Measurements from ENCODE around the gene KBTBD8. TPM values are rescaled to one million over a fixed set of nuclear protein-coding genes. Genes with fewer than 3 reads are reported as not detected.

The KBTBD8 gene
- total and polyA plus RNA-seq, 2 donors (not counting 1 experiment from before 2014, with no cell fraction given): 27.6 to 31.6 TPM

GRCh38 chr3:67011414-67012131 is 13.5 kb downstream of the KBTBD8 start:
- Histone ChIP-seq H3K27ac (ENCODE audit: low read length in 2 of 2) (peak overlapping the region in 1 of 2 donors; percentile 42), H3K9me3 (ENCODE audit: control extremely low read depth in 1 of 3, control insufficient read depth in 2 of 3, insufficient read depth in 1 of 3, low read length in 2 of 3) (no peaks in the 10 kb centered on the region), H3K4me1 (ENCODE audit: control insufficient read depth in 2 of 2, insufficient read depth in 2 of 2, low read length in 2 of 2) (peaks cover 16 to 22% of the 10 kb centered on the region in 2 donors), H3K79me2 (ENCODE audit: control insufficient read depth, insufficient read depth, low read length) (peaks cover 70% of the 10 kb centered on the region), H3K9ac (ENCODE audit: low read length) (no peak overlapping the region), H2AFZ (ENCODE audit: insufficient read depth, low read depth, low read length, poor library complexity, severe bottlenecking) (no peak overlapping the region), H3K4me3 (ENCODE audit: control extremely low read depth in 1 of 5, extremely low read depth in 1 of 5, insufficient read depth in 1 of 5, low read depth in 2 of 5, low read length in 4 of 5) (no peak overlapping the region), H3K27me3 (replicated peaks in 1 of 4; ENCODE audit: control extremely low read depth in 1 of 4, control insufficient read depth in 3 of 4, insufficient read depth in 4 of 4, low read length in 3 of 4) (no peaks in the 10 kb centered on the region), H3K4me2 (replicated peaks; ENCODE audit: low read depth, low read length, poor library complexity, severe bottlenecking) (no peak overlapping the region), H3K36me3 (replicated peaks in 1 of 2; ENCODE audit: control extremely low read depth in 1 of 2, control insufficient read depth in 1 of 2, extremely low read depth in 1 of 2, insufficient read depth in 2 of 2, low read length in 1 of 2) (peaks cover 21 to 49% of the 10 kb centered on the region in 2 experiments), H4K20me1 (ENCODE audit: control insufficient read depth, insufficient read depth, low read length, poor library complexity, severe bottlenecking) (peaks cover 11% of the 10 kb centered on the region)
- TF ChIP-seq EZH2 (IDR thresholded peaks at IDR 0.05; ENCODE audit: borderline replicate concordance, insufficient read depth, low read depth, low read length, poor library complexity, severe bottlenecking): no peak
- TF ChIP-seq CTCF (IDR thresholded peaks at IDR 0.05): no peak
- CTCF ChIA-PET: interaction anchor here (1.0 to 2.0 kb wide), 3 partner anchors 11 to 102 kb away, joined by 3 to 4 read pairs (median 4); no protein-coding TSS in a partner anchor
- no peak for ATAC-seq (ENCODE audit: low read depth)
- no peak for DNase-seq
- Mint-ChIP-seq H3K4me1 (peaks cover 68% of the 10 kb centered on the region), H3K27ac (peak overlapping the region; percentile 38), H3K4me3 (no peak overlapping the region), H3K27me3 (no peaks in the 10 kb centered on the region), H3K9me3 (ENCODE audit: insufficient read depth) (peaks cover 2% of the 10 kb centered on the region)
- POLR2A ChIA-PET: no interaction called here
- 99% methylated on average over 4 of the region's 6 CpGs for WGBS (ENCODE audit: insufficient coverage)
- intact Hi-C loops (cut with micrococcal nuclease): loop anchor here (1.0 kb wide), 1 partner anchor 8 kb away; no protein-coding TSS in a partner anchor

GRCh38 chr3:67012564-67012963 is 14.5 kb downstream of the KBTBD8 start:
- no peaks in the 10 kb centered on the region for H3K27me3 ChIP-seq (replicated peaks in 1 of 4; ENCODE audit: control extremely low read depth in 1 of 4, control insufficient read depth in 3 of 4, insufficient read depth in 4 of 4, low read length in 3 of 4)
- H3K27ac ChIP-seq (ENCODE audit: low read length in 2 of 2): peak overlapping the region in 1 of 2 donors; percentile 42
- Mint-ChIP-seq H3K4me3 (no peak overlapping the region), H3K27ac (no peak overlapping the region), H3K4me1 (peaks cover 69% of the 10 kb centered on the region), H3K27me3 (no peaks in the 10 kb centered on the region), H3K9me3 (ENCODE audit: insufficient read depth) (peaks cover 2% of the 10 kb centered on the region)
- ChIA-PET POLR2A (interaction anchor here (0.6 kb wide), 2 partner anchors 22 to 98 kb away, joined by 3 to 6 read pairs; no protein-coding TSS in a partner anchor), CTCF (no interaction called here)
- DNase-seq: no peak
- H4K20me1 ChIP-seq (ENCODE audit: control insufficient read depth, insufficient read depth, low read length, poor library complexity, severe bottlenecking): peaks cover 11% of the 10 kb centered on the region
- intact Hi-C loops (cut with micrococcal nuclease): no loop called here
- H3K4me3 ChIP-seq (ENCODE audit: control extremely low read depth in 1 of 5, extremely low read depth in 1 of 5, insufficient read depth in 1 of 5, low read depth in 2 of 5, low read length in 4 of 5): no peak overlapping the region
- TF ChIP-seq EZH2 (IDR thresholded peaks at IDR 0.05; ENCODE audit: borderline replicate concordance, insufficient read depth, low read depth, low read length, poor library complexity, severe bottlenecking): no peak
- no CpG with 5 or more reads among the region's 6 CpGs for WGBS (ENCODE audit: insufficient coverage)
- peaks cover 19 to 43% of the 10 kb centered on the region in 2 experiments for H3K36me3 ChIP-seq (replicated peaks in 1 of 2; ENCODE audit: control extremely low read depth in 1 of 2, control insufficient read depth in 1 of 2, extremely low read depth in 1 of 2, insufficient read depth in 2 of 2, low read length in 1 of 2)
- H3K79me2 ChIP-seq (ENCODE audit: control insufficient read depth, insufficient read depth, low read length): peaks cover 60% of the 10 kb centered on the region
- no peaks in the 10 kb centered on the region for H3K9me3 ChIP-seq (ENCODE audit: control extremely low read depth in 1 of 3, control insufficient read depth in 2 of 3, insufficient read depth in 1 of 3, low read length in 2 of 3)
- H3K4me1 ChIP-seq (ENCODE audit: control insufficient read depth in 2 of 2, insufficient read depth in 2 of 2, low read length in 2 of 2): peaks cover 25% of the 10 kb centered on the region in 2 donors
- H3K4me2 ChIP-seq (replicated peaks; ENCODE audit: low read depth, low read length, poor library complexity, severe bottlenecking): no peak overlapping the region
- no peak overlapping the region for H2AFZ ChIP-seq (ENCODE audit: insufficient read depth, low read depth, low read length, poor library complexity, severe bottlenecking)
- ATAC-seq (ENCODE audit: low read depth): peak; percentile 26
- H3K9ac ChIP-seq (ENCODE audit: low read length): no peak overlapping the region
